ENCODE data around the gene FAM170B. TPM values are rescaled to one million over a fixed set of nuclear protein-coding genes. Genes with fewer than 3 reads are reported as not detected.

The FAM170B gene
- polyA plus RNA-seq, 1 of the 3 experiments (the other 2 are of a cell fraction): not detected

DNA sequence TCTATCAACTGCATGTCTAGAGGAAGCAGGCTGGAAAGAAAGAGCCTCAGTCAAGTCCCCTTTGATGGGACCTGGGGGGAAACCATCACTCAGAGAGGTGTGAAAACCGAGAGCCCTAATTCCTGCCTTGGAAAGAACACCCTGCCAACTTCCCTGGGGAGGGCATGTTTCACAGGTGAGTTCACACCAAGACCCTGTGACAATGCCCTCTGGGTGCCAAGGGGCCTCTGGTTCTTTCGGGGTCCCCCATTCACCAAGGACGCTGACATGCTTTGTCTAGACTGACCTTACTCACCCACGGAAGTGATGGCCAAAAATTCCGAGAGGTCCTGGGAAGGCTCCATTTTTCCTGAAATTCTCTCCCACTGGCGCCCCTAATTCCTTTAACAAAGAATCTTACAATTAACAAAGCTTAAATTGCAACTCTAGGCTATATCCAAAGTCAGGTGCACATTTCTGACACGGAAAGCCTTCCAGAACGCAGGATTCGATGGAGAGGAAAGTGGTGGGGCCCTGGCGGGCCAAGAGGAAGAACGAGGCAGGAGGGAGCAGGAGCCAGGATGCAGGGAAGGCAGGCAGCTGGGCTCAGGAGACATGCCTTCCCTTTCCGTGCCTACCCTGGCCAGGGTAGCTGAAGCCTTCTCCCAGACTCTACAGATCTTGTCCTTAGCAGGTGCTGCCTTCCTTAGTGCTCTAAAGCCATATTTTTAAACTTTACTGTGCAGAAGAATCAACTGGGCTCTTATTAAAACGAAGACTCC lies 42.2 kb downstream of the FAM170B start:
- no peaks in the 10 kb centered on the region for H3K79me2 ChIP-seq (ENCODE audit: insufficient read depth)
- H3K4me3 ChIP-seq (ENCODE audit: low read depth in 2 of 2, low read length in 1 of 2): no peak overlapping the region
- no peaks in the 10 kb centered on the region for H3K9me2 ChIP-seq
- no peaks in the 10 kb centered on the region; a peak in 1 of 4 replicates for H3K4me1 ChIP-seq (ENCODE audit: control insufficient read depth in 1 of 2, insufficient read depth in 2 of 2, low read depth in 1 of 2, low read length in 1 of 2)
- H3F3A ChIP-seq (replicated peaks; ENCODE audit: insufficient read depth): no peaks in the 10 kb centered on the region
- CTCF ChIA-PET: no interaction called here
- H3K9me3 ChIP-seq: no peaks in the 10 kb centered on the region
- POLR2A ChIA-PET: no interaction called here
- no peak for DNase-seq
- no peaks in the 10 kb centered on the region for H3K36me3 ChIP-seq (replicated peaks in 1 of 2; ENCODE audit: control insufficient read depth in 1 of 2, insufficient read depth in 2 of 2, low read length in 1 of 2)
- no peak overlapping the region for H3K9ac ChIP-seq
- no peak overlapping the region for H2AFZ ChIP-seq (ENCODE audit: low read depth)
- WGBS (ENCODE audit: low lambda C conversion rate): 30% methylated on average over 12 of the region's 13 CpGs
- TF ChIP-seq EZH2phosphoT487 (IDR thresholded peaks at IDR 0.05; ENCODE audit: borderline replicate concordance, low read depth): no peak
- no peak overlapping the region for H3K27ac ChIP-seq (ENCODE audit: low read depth in 2 of 2, low read length in 1 of 2)
- H3K27me3 ChIP-seq (ENCODE audit: insufficient read depth): no peaks in the 10 kb centered on the region
- H4K20me1 ChIP-seq (ENCODE audit: insufficient read depth): no peaks in the 10 kb centered on the region
- H3K4me2 ChIP-seq: no peak overlapping the region

DNA sequence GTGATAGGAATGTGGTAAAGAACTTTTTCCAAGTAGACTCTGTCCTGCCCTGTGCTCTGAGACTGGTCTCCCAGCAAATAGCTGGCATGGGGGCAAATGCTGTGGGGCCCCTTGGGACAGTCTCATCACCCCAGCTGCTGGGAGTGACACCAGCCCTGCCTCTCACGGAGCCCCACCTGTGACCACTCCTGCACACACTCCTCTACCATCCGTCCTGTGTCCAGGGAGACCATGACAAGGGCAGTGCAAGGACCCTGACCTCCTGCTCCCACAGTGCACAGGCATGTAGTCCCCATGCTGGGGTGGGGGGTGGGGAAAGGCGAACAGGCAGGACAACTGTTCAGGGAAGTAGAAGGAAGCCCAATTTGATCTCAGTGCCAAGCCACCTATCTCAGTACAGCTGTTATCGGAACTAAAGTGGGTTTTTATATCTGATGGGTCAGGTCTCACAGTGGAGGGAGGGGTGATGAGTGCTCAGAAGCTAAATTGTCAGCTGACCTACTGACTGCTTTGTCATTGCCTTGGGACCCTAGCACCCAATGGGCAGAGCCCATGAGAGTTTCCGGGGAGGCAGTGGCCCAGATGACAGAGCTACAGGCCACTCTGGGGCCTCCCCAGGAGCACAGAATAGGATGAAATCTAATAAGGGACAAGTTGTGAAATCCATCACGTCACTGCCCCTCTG lies 43.0 kb downstream of the FAM170B start:
- Histone ChIP-seq H3K9me3 (no peaks in the 10 kb centered on the region), H3K9ac (no peak overlapping the region), H3K4me3 (ENCODE audit: low read depth in 2 of 2, low read length in 1 of 2) (no peak overlapping the region), H2AFZ (ENCODE audit: low read depth) (no peak overlapping the region), H3K79me2 (ENCODE audit: insufficient read depth) (no peaks in the 10 kb centered on the region), H3K4me2 (no peak overlapping the region), H3K27me3 (ENCODE audit: insufficient read depth) (no peaks in the 10 kb centered on the region), H3K4me1 (ENCODE audit: control insufficient read depth in 1 of 2, insufficient read depth in 2 of 2, low read depth in 1 of 2, low read length in 1 of 2) (no peaks in the 10 kb centered on the region; a peak in 1 of 4 replicates), H4K20me1 (ENCODE audit: insufficient read depth) (no peaks in the 10 kb centered on the region), H3K36me3 (replicated peaks in 1 of 2; ENCODE audit: control insufficient read depth in 1 of 2, insufficient read depth in 2 of 2, low read length in 1 of 2) (no peaks in the 10 kb centered on the region), H3K9me2 (no peaks in the 10 kb centered on the region), H3K27ac (ENCODE audit: low read depth in 2 of 2, low read length in 1 of 2) (no peak overlapping the region), H3F3A (replicated peaks; ENCODE audit: insufficient read depth) (no peaks in the 10 kb centered on the region)
- TF ChIP-seq, protein P1, sequence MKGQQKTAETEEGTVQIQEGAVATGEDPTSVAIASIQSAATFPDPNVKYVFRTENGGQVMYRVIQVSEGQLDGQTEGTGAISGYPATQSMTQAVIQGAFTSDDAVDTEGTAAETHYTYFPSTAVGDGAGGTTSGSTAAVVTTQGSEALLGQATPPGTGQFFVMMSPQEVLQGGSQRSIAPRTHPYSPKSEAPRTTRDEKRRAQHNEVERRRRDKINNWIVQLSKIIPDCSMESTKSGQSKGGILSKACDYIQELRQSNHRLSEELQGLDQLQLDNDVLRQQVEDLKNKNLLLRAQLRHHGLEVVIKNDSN (IDR thresholded peaks at IDR 0.05; ENCODE audit: borderline replicate concordance, low read depth): no peak
- no peak for TF ChIP-seq NFIC (IDR thresholded peaks at IDR 0.05; ENCODE audit: borderline replicate concordance)
- ChIA-PET POLR2A (no interaction called here), CTCF (no interaction called here)
- no peak for DNase-seq
- 27% methylated on average over 6 of the region's 6 CpGs for WGBS (ENCODE audit: low lambda C conversion rate)

DNA sequence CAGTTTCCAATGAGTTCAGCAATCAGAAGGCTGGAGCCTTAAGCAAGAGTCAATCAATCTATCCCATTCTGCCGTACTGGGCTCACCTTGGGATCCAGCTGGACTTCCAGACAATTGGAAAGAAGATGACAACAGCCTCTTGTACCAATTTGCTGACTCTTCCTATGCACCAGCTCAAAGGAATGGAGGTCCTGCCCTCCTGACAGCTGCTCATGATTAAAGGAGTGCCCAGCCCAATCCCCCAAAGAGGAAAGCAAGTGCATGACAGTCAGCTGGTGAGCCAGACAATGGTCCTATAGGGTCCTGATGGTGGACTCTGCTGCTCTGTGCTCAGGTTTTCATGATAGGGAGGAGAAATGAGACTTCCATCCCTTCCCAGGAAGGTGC lies 43.6 kb downstream of the FAM170B start:
- H3K27me3 ChIP-seq (ENCODE audit: insufficient read depth): no peaks in the 10 kb centered on the region
- no peak overlapping the region for H2AFZ ChIP-seq (ENCODE audit: low read depth)
- POLR2A ChIA-PET: no interaction called here
- no peaks in the 10 kb centered on the region for H3K9me3 ChIP-seq
- WGBS (ENCODE audit: low lambda C conversion rate): 25% methylated on average over 1 of the region's 1 CpG
- no peaks in the 10 kb centered on the region for H3F3A ChIP-seq (replicated peaks; ENCODE audit: insufficient read depth)
- H3K36me3 ChIP-seq (replicated peaks in 1 of 2; ENCODE audit: control insufficient read depth in 1 of 2, insufficient read depth in 2 of 2, low read length in 1 of 2): no peaks in the 10 kb centered on the region
- no peak overlapping the region for H3K27ac ChIP-seq (ENCODE audit: low read depth in 2 of 2, low read length in 1 of 2)
- no peaks in the 10 kb centered on the region for H3K79me2 ChIP-seq (ENCODE audit: insufficient read depth)
- H3K9me2 ChIP-seq: no peaks in the 10 kb centered on the region
- DNase-seq: no peak
- H4K20me1 ChIP-seq (ENCODE audit: insufficient read depth): no peaks in the 10 kb centered on the region
- H3K4me1 ChIP-seq (ENCODE audit: control insufficient read depth in 1 of 2, insufficient read depth in 2 of 2, low read depth in 1 of 2, low read length in 1 of 2): no peaks in the 10 kb centered on the region; a peak in 1 of 4 replicates
- no peak for TF ChIP-seq MEF2A (IDR thresholded peaks at IDR 0.05; ENCODE audit: borderline replicate concordance, low read depth)
- no peak for TF ChIP-seq TAF1 (IDR thresholded peaks at IDR 0.05; ENCODE audit: borderline replicate concordance, low read depth, low read length)
- no peak for TF ChIP-seq MXI1 (IDR thresholded peaks at IDR 0.05; ENCODE audit: low read depth, low read length)
- TF ChIP-seq, protein P2, sequence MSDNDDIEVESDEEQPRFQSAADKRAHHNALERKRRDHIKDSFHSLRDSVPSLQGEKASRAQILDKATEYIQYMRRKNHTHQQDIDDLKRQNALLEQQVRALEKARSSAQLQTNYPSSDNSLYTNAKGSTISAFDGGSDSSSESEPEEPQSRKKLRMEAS (IDR thresholded peaks at IDR 0.05; ENCODE audit: low read depth): no peak
- no peak for TF ChIP-seq ELF1 (IDR thresholded peaks at IDR 0.05)
- TF ChIP-seq, protein P3, sequence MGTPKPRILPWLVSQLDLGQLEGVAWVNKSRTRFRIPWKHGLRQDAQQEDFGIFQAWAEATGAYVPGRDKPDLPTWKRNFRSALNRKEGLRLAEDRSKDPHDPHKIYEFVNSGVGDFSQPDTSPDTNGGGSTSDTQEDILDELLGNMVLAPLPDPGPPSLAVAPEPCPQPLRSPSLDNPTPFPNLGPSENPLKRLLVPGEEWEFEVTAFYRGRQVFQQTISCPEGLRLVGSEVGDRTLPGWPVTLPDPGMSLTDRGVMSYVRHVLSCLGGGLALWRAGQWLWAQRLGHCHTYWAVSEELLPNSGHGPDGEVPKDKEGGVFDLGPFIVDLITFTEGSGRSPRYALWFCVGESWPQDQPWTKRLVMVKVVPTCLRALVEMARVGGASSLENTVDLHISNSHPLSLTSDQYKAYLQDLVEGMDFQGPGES (IDR thresholded peaks at IDR 0.05; ENCODE audit: low read depth, low read length): no peak
- no peak for TF ChIP-seq NRF1 (IDR thresholded peaks at IDR 0.05; ENCODE audit: low read depth, low read length)
- no peak for TF ChIP-seq CHD2 (IDR thresholded peaks at IDR 0.05; ENCODE audit: low read length, partially characterized antibody)
- no peak for TF ChIP-seq RCOR1 (IDR thresholded peaks at IDR 0.05; ENCODE audit: low read length)
- H3K9ac ChIP-seq: no peak overlapping the region
- no peak overlapping the region for H3K4me2 ChIP-seq
- CTCF ChIA-PET: no interaction called here
- H3K4me3 ChIP-seq (ENCODE audit: low read depth in 2 of 2, low read length in 1 of 2): no peak overlapping the region

Data from SK-N-SH (cell line).